Measurements from ENCODE around the gene SPAG6. TPM values are rescaled to one million over a fixed set of nuclear protein-coding genes. Genes with fewer than 3 reads are reported as not detected.

The SPAG6 gene
- total RNA-seq, 6 experiments from 2014 or later = not detected

DNA sequence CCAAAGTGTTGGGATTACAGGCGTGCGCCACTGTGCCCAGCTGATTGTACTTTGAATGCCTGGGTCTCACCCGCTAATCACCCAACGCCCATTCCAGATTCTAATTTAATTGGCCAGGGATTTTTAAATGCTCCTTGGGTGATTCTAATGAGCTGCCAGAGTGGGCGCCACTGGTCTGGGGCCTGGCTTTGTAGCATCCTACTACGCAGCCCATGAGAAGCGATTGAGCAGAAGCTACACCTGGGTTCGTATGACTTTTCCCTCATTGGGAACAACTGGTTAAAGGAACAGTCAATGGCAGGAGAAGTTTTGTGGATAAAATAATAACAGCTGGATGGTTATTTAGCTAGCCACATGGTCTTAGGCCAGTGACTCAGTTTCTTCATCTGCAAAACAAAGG, 108.0 kb downstream of the SPAG6 start:
- H3K36me3 Mint-ChIP-seq (ENCODE audit: low read depth) = no peaks in the 10 kb centered on the region
- H3K27ac Mint-ChIP-seq = no peak overlapping the region
- H3K4me3 Mint-ChIP-seq = no peak overlapping the region
- H3K4me1 Mint-ChIP-seq (ENCODE audit: low read depth) = no peaks in the 10 kb centered on the region
- no peaks in the 10 kb centered on the region for H3K9me3 Mint-ChIP-seq
- no peak for DNase-seq
- TF ChIP-seq, protein P1, sequence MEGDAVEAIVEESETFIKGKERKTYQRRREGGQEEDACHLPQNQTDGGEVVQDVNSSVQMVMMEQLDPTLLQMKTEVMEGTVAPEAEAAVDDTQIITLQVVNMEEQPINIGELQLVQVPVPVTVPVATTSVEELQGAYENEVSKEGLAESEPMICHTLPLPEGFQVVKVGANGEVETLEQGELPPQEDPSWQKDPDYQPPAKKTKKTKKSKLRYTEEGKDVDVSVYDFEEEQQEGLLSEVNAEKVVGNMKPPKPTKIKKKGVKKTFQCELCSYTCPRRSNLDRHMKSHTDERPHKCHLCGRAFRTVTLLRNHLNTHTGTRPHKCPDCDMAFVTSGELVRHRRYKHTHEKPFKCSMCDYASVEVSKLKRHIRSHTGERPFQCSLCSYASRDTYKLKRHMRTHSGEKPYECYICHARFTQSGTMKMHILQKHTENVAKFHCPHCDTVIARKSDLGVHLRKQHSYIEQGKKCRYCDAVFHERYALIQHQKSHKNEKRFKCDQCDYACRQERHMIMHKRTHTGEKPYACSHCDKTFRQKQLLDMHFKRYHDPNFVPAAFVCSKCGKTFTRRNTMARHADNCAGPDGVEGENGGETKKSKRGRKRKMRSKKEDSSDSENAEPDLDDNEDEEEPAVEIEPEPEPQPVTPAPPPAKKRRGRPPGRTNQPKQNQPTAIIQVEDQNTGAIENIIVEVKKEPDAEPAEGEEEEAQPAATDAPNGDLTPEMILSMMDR (IDR thresholded peaks at IDR 0.05) = 0 out of 2 replicates have a peak, but pooled peaks have one; percentile 8
- peaks cover 13% of the 10 kb centered on the region; the same call in 1 of the 2 replicates for H3K27me3 Mint-ChIP-seq (ENCODE audit: insufficient read depth)

DNA sequence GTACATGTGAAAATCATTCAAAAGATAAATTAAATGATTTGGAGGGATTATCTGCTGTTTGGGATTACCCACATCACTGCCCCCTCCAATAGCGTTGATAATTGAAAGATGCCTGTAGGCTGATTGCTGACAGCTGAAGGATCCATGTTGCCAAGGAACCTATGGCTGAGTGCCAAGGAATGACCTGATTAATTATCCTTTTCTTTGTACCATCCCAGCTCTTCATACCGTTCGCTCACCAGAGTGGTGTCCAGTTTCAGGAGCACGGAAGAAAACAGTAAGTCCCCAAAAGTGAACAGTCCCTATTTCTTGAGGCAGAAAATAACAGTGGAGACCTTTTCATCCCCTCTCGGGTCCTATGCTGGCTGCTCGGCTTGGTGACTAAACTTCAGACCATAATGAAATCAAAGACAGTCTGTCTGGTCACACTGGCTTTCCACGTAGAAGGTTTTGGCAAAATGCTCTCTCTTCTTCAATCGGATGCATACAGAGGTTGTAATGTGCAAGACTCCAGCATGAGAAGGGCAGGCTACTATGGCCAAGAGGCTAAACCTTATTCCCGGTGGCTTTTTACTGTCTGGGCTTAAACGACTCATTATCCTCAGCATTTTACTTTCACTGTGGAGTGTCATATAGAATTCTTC, 108.8 kb downstream of the SPAG6 start:
- H3K27me3 Mint-ChIP-seq (ENCODE audit: insufficient read depth) = peaks cover 15% of the 10 kb centered on the region; the same call in 1 of the 2 replicates
- TF ChIP-seq, protein P1 (IDR thresholded peaks at IDR 0.05) = no peak
- H3K9me3 Mint-ChIP-seq = no peaks in the 10 kb centered on the region
- no peaks in the 10 kb centered on the region for H3K4me1 Mint-ChIP-seq (ENCODE audit: low read depth)
- no peak overlapping the region for H3K4me3 Mint-ChIP-seq
- H3K27ac Mint-ChIP-seq = no peak overlapping the region
- DNase-seq = no peak
- H3K36me3 Mint-ChIP-seq (ENCODE audit: low read depth) = no peaks in the 10 kb centered on the region

DNA sequence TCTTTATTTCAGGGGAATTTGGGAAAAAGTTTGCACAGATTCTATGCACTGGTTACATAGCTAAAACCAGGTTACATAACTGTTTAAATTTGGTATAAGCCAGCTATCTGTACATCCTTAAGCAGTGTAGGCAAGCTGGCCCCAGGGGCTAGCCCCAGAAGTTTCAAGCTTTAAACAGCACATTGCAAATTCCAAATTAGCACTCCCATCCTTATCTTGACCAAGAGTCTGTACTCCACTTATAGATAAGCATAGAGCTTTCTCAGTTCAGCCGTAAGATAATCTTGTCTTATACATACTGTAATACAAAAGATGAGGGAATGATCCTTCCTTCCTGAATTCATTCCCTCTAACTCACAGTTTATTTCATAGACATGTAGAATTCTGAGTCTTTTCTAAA, 109.3 kb downstream of the SPAG6 start:
- H3K9me3 Mint-ChIP-seq = no peaks in the 10 kb centered on the region
- no peak overlapping the region for H3K27ac Mint-ChIP-seq
- H3K36me3 Mint-ChIP-seq (ENCODE audit: low read depth) = no peaks in the 10 kb centered on the region
- H3K4me1 Mint-ChIP-seq (ENCODE audit: low read depth) = no peaks in the 10 kb centered on the region
- TF ChIP-seq, protein P1 (IDR thresholded peaks at IDR 0.05) = no peak
- no peak overlapping the region for H3K4me3 Mint-ChIP-seq
- DNase-seq = no peak
- H3K27me3 Mint-ChIP-seq (ENCODE audit: insufficient read depth) = peaks cover 15% of the 10 kb centered on the region; the same call in 1 of the 2 replicates

DNA sequence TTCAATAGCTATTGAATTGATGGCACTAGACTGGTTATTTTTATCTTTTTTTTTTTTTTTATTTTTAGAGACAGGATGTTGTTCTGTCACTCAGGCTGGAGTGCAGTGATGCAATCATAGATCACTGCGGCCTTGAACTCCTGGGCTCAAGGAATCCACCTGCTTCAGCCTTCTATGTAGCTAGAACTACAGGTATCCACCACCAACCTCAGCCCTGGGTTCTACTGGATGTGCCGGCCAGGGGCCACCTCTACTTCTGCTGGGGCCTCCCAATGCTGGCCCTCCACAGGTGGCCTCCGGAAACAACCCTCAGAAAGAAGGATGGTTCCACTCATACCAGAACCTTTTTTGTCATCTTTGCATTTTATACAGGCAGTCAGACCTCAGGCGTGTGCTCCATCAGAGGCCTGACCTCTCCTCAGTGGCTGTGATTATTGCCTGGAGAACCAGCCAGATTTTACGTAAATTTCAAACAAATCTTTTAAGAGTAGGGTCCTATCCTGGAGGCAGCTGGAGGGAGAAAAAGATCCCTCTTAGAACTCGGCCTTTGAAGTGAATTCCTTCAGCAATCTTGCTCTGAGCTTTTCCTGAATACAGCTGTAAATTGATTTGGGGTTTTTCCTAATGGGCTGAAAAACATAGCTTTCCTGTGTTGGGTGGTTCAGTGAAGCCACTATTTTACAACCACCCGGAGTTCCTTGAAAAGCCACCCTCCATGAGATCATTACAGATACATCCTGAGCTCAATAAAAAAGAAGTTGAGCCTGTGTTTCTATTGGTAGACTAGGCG, 110.0 kb downstream of the SPAG6 start:
- H3K27ac Mint-ChIP-seq = no peak overlapping the region
- H3K4me3 Mint-ChIP-seq = no peak overlapping the region
- no peaks in the 10 kb centered on the region for H3K4me1 Mint-ChIP-seq (ENCODE audit: low read depth)

DNA sequence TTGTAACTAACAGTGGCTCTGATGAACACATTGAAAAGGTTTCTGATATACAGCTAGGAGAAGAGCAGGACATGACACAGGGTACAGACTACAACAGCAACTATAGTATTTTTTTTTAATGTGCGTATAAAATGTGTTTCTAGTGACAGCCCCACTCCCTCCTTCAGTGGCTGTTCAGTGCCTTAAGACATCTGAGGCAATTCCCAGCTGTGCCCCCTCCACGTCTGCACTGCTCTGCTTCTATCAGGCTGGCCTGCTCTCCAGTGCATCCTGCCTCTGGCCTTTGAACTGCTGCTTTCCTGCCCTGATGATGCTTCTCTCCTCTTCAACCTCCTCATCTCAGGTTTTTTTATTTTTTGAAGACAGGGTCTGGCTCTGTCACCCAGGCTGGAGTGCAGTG, 111.2 kb downstream of the SPAG6 start:
- Mint-ChIP-seq H3K27me3 (ENCODE audit: insufficient read depth) (peaks cover 14% of the 10 kb centered on the region; the same call in 1 of the 2 replicates), H3K36me3 (ENCODE audit: low read depth) (no peaks in the 10 kb centered on the region), H3K4me1 (ENCODE audit: low read depth) (no peaks in the 10 kb centered on the region), H3K27ac (no peak overlapping the region), H3K9me3 (no peaks in the 10 kb centered on the region), H3K4me3 (no peak overlapping the region)
- TF ChIP-seq, protein P1 (IDR thresholded peaks at IDR 0.05) = no peak
- no peak for DNase-seq

More for the DNA sequence above, 110.0 kb downstream of the SPAG6 start:
- no peak for DNase-seq
- TF ChIP-seq, protein P1 (IDR thresholded peaks at IDR 0.05) = no peak
- Mint-ChIP-seq H3K27me3 (ENCODE audit: insufficient read depth) (peaks cover 14% of the 10 kb centered on the region; the same call in 1 of the 2 replicates), H3K36me3 (ENCODE audit: low read depth) (no peaks in the 10 kb centered on the region), H3K9me3 (no peaks in the 10 kb centered on the region)

Data from HFFc6 (cell line).